Endothelial cell of umbilical vein (primary cell): ENCODE results near the gene FTH1. TPM values are rescaled to one million over a fixed set of nuclear protein-coding genes. Genes with fewer than 3 reads are reported as not detected.

Experiments used
- BruUV-seq: library from RNA; stranded (reverse); fragments of 400-500 nt; replicated peaks from 2 replicates; lab custom pipeline; 2021; lab: Mats Ljungman, UMichigan
- CTCF ChIA-PET: fragments of 300-600, 350-600 bp; sonication (Branson Sonifier 250); formaldehyde crosslinking; loops from one replicate; lab custom pipeline; 2021; ENCODE audit warnings: antibody characterized with exemption, inconsistent platforms; lab: Charles Lee
- POLR2A ChIA-PET: fragments of 300-600, 350-600 bp; sonication (Branson Sonifier 250); formaldehyde crosslinking; loops from one replicate; lab custom pipeline; 2021; ENCODE audit warnings: antibody characterized with exemption, inconsistent platforms; lab: Charles Lee
- DNase-seq: peaks from one replicate; pipeline ENCODE4 v3.0.0-alpha.2; 2011; ENCODE audit warnings: low read depth, low spot score
- FAIRE-seq: peaks from 2 replicates; lab custom pipeline; 2011; peaks lifted over from hg19 to GRCh38; lab: Jason Lieb, UNC
- H2AFZ ChIP-seq: 2 replicates; pipeline ENCODE4 v1.6.0; 2012; ENCODE audit warnings: low read depth, low read length, control low read depth, inconsistent platforms
- H3K27ac ChIP-seq: 2 replicates; pipeline ENCODE4 v1.5.1; 2011; ENCODE audit warnings: low read depth, mild to moderate bottlenecking, control low read depth, low read length, moderate library complexity; ENCODE audit not compliant: insufficient read depth
- H3K27me3 ChIP-seq, 2 experiments: 2 replicates each; pipeline versions ENCODE4 v1.6.0 to v1.6.1; 2011; ENCODE audit warnings: low read length in 2 of 2, mixed read lengths in 1 of 2; ENCODE audit not compliant: control insufficient read depth in 2 of 2, insufficient read depth in 2 of 2
- H3K36me3 ChIP-seq, 2 experiments: 2 replicates in 1 of 2; 3 replicates in 1 of 2; pipeline ENCODE4 v1.5.1; 2011; ENCODE audit warnings: low read length in 2 of 2, mild to moderate bottlenecking in 1 of 2, moderate library complexity in 1 of 2; ENCODE audit not compliant: control insufficient read depth in 2 of 2, insufficient read depth in 2 of 2; ENCODE audit errors: extremely low read depth in 1 of 2
- H3K4me1 ChIP-seq: 3 replicates; pipeline ENCODE4 v1.5.1; 2011; ENCODE audit warnings: mild to moderate bottlenecking, low read length; ENCODE audit not compliant: control insufficient read depth, insufficient read depth; ENCODE audit errors: extremely low read depth
- H3K4me2 ChIP-seq: 2 replicates; pipeline ENCODE4 v1.6.1; 2011; ENCODE audit warnings: low read length, control low read depth, mixed read lengths; ENCODE audit not compliant: insufficient read depth
- H3K4me3 ChIP-seq, 3 experiments: fragments of 200-600 bp in 1 of 3; sonication (generic), shearing (Covaris generic) in 1 of 3; replicated peaks in 1 of 3; 2 replicates each; pipeline ENCODE4 v1.5.1; 2011 to 2016; ENCODE audit warnings: control low read depth in 3 of 3, low read length in 3 of 3, mild to moderate bottlenecking in 2 of 3, inconsistent platforms in 1 of 3, low read depth in 1 of 3, moderate library complexity in 1 of 3; ENCODE audit not compliant: insufficient read depth in 1 of 3
- H3K79me2 ChIP-seq: 2 replicates; pipeline ENCODE4 v1.6.0; 2012; ENCODE audit warnings: low read length, inconsistent platforms; ENCODE audit not compliant: control insufficient read depth, insufficient read depth
- H3K9ac ChIP-seq: replicated peaks from 2 replicates; pipeline ENCODE3; 2011; ENCODE audit warnings: low read length, control low read depth; ENCODE audit not compliant: insufficient read depth; ENCODE audit errors: extremely low read depth
- H3K9me1 ChIP-seq: replicated peaks from 3 replicates; pipeline ENCODE4 v1.6.0; 2011; ENCODE audit warnings: mild to moderate bottlenecking, low read length; ENCODE audit not compliant: control insufficient read depth, insufficient read depth; ENCODE audit errors: extremely low read depth
- H3K9me3 ChIP-seq: replicated peaks from 2 replicates; pipeline ENCODE4 v1.5.1; 2012; ENCODE audit warnings: low read length, inconsistent platforms; ENCODE audit not compliant: control insufficient read depth, insufficient read depth
- H4K20me1 ChIP-seq: replicated peaks from 2 replicates; pipeline ENCODE3; 2011; ENCODE audit warnings: mild to moderate bottlenecking, low read length; ENCODE audit not compliant: control insufficient read depth, insufficient read depth; ENCODE audit errors: extremely low read depth
- EZH2 ChIP-seq: IDR thresholded peaks from 2 replicates; pipeline ENCODE4 v1.6.1; 2012; ENCODE audit warnings: borderline replicate concordance, low read depth, mild to moderate bottlenecking, moderate library complexity, low read length, inconsistent platforms; ENCODE audit not compliant: severe bottlenecking
- FOS ChIP-seq: IDR thresholded peaks from 2 replicates; pipeline ENCODE4 v1.6.1; 2011; ENCODE audit warnings: mild to moderate bottlenecking, low read length, moderate library complexity, borderline replicate concordance; ENCODE audit not compliant: insufficient read depth
- JUN ChIP-seq: IDR thresholded peaks from 2 replicates; pipeline ENCODE4 v1.6.1; 2011; ENCODE audit warnings: borderline replicate concordance, low read depth; ENCODE audit not compliant: insufficient read length, insufficient read depth
- POLR2A ChIP-seq: IDR thresholded peaks from 2 replicates; pipeline ENCODE4 v1.6.1; 2012; ENCODE audit warnings: low read depth, mild to moderate bottlenecking, control low read depth, low read length
- POLR2AphosphoS5 ChIP-seq: IDR thresholded peaks from 2 replicates; pipeline ENCODE4 v1.6.1; 2012; ENCODE audit warnings: low read depth, mild to moderate bottlenecking, control low read depth, low read length, moderate library complexity; ENCODE audit not compliant: insufficient read depth
- dilution Hi-C: fragments of 300-500 bp; cut with MboI; formaldehyde crosslinking; loops from one replicate; pipeline ENCODE4 v1.15.0; 2019; ENCODE audit warnings: low sequenced_read_pairs; ENCODE audit not compliant: extremely low pct_ligation_motif_present
- intact Hi-C: fragments of 100-400 bp; cut with micrococcal nuclease; formaldehyde crosslinking; loops from one replicate; pipeline ENCODE4 v1.10.0; 2022
- polyA plus RNA-seq, 4 experiments: library from polyadenylated mRNA; depleted of rRNA in 3 of 4; stranded (reverse) in 3 of 4; unstranded in 1 of 4; fragments of >200 nt; gene quantifications; 2 replicates each; pipeline versions ENCODE4 v1.2.1 to v1.2.3, GENCODE V29; 2011 to 2012; ENCODE audit warnings: missing spikeins in 1 of 4
- total RNA-seq: library from RNA; stranded (reverse); gene quantifications from 2 replicates; pipeline ENCODE4 v1.2.3, GENCODE V29; 2021
- TF ChIP-seq, protein P1 (sequence below), 2 donors: IDR thresholded peaks; 1 replicate in 1 of 2; 2 replicates in 1 of 2; pipeline ENCODE4 v1.5.1; 2011; ENCODE audit warnings: low read length in 2 of 2, mild to moderate bottlenecking in 2 of 2, moderate library complexity in 2 of 2, control low read depth in 1 of 2, inconsistent platforms in 1 of 2, low read depth in 1 of 2; ENCODE audit not compliant: insufficient read depth in 1 of 2; ENCODE audit errors: extremely low read depth in 1 of 2
- TF ChIP-seq, protein P2 (sequence below): IDR thresholded peaks from 2 replicates; pipeline ENCODE4 v1.6.1; 2011; ENCODE audit not compliant: insufficient read depth, insufficient read length

FTH1 gene
- total and polyA plus RNA-seq, 2 donors (not counting 3 experiments of a cell fraction or from before 2014, with no cell fraction given), result 1,177 to 2,501 TPM

DNA sequence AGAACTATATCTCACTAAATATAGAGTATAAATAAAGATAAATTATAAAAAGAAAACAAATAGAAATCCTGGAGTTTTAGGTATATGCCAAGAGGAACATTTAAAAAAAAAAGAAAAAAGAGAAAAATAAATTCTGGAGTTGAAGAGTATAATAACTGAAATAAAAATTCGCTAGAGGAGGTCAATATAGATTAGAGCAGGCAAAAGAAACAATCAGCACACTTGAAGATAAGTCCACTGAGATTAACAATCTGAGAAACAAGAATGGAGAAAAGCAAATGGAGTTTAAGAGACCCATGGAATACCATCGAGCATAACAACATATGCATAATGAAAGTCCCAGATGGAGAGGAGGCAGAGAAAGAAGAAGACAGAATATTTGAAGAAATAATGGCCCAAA lies 31.6 kb downstream of the FTH1 start:
- DNase-seq (no peak), FAIRE-seq (no peak)
- no TSS peak for BruUV-seq
- H3K27me3 ChIP-seq, result peaks cover 0 to 21% of the 10 kb centered on the region in 2 experiments
- intact Hi-C loops (no loop called here), dilution Hi-C loops (no loop called here)
- no peak overlapping the region for H3K27ac ChIP-seq
- H3K79me2 ChIP-seq, result no peaks in the 10 kb centered on the region
- no peaks in the 10 kb centered on the region for H3K9me3 ChIP-seq
- no peaks in the 10 kb centered on the region for H3K36me3 ChIP-seq
- ChIA-PET POLR2A (no interaction called here), CTCF (interaction anchor here (1.3 to 4.6 kb wide), 2 partner anchors 36 to 146 kb away, joined by 7 to 18 read pairs; no protein-coding TSS in a partner anchor)
- no peak overlapping the region for H2AFZ ChIP-seq
- H4K20me1 ChIP-seq, result no peaks in the 10 kb centered on the region
- no peak overlapping the region for H3K4me2 ChIP-seq
- H3K4me3 ChIP-seq, result no peak overlapping the region
- H3K4me1 ChIP-seq, result no peaks in the 10 kb centered on the region
- H3K9me1 ChIP-seq, result no peaks in the 10 kb centered on the region
- TF ChIP-seq, protein P1, sequence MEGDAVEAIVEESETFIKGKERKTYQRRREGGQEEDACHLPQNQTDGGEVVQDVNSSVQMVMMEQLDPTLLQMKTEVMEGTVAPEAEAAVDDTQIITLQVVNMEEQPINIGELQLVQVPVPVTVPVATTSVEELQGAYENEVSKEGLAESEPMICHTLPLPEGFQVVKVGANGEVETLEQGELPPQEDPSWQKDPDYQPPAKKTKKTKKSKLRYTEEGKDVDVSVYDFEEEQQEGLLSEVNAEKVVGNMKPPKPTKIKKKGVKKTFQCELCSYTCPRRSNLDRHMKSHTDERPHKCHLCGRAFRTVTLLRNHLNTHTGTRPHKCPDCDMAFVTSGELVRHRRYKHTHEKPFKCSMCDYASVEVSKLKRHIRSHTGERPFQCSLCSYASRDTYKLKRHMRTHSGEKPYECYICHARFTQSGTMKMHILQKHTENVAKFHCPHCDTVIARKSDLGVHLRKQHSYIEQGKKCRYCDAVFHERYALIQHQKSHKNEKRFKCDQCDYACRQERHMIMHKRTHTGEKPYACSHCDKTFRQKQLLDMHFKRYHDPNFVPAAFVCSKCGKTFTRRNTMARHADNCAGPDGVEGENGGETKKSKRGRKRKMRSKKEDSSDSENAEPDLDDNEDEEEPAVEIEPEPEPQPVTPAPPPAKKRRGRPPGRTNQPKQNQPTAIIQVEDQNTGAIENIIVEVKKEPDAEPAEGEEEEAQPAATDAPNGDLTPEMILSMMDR (IDR thresholded peaks at IDR 0.05; ENCODE audit: extremely low read depth in 1 of 2, insufficient read depth in 1 of 2, low read depth in 1 of 2, low read length in 2 of 2), result no peak
- TF ChIP-seq EZH2, result no peak
- no peak for TF ChIP-seq POLR2A
- TF ChIP-seq FOS, result no peak
- no peak for TF ChIP-seq POLR2AphosphoS5
- TF ChIP-seq, protein P2, sequence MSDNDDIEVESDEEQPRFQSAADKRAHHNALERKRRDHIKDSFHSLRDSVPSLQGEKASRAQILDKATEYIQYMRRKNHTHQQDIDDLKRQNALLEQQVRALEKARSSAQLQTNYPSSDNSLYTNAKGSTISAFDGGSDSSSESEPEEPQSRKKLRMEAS, result no peak
- TF ChIP-seq JUN, result no peak
- no peak overlapping the region for H3K9ac ChIP-seq
